SU-DHL-6 (cell line): ENCODE data around the gene HUS1.

Source experiments
- H2AFZ ChIP-seq: fragments of 200-600 bp; sonication (generic); 2 replicates; pipeline ENCODE4 v1.6.1; 2014; ENCODE audit warnings: low read depth, mild to moderate bottlenecking, moderate library complexity, mixed read lengths, antibody characterized with exemption, low read length; ENCODE audit not compliant: severe bottlenecking
- H3F3A ChIP-seq: fragments of 200-600 bp; shearing (Covaris generic); 2 replicates; pipeline ENCODE4 v1.6.0; 2016; ENCODE audit warnings: antibody characterized with exemption, mild to moderate bottlenecking; ENCODE audit not compliant: insufficient read depth
- H3K27ac ChIP-seq: fragments of 200-600 bp; sonication (generic); 2 replicates; pipeline ENCODE4 v1.5.1; 2016; ENCODE audit warnings: low read depth, mild to moderate bottlenecking, low read length, moderate library complexity, mixed read lengths
- H3K27me3 ChIP-seq: fragments of 200-600 bp; sonication (generic), shearing (Covaris generic); 2 replicates; pipeline ENCODE4 v1.6.0; 2014; ENCODE audit warnings: mild to moderate bottlenecking, low read length
- H3K36me3 ChIP-seq: fragments of 200-600 bp; sonication (generic); 2 replicates; pipeline ENCODE4 v1.6.1; 2014; ENCODE audit warnings: mild to moderate bottlenecking, low read length, mixed read lengths
- H3K4me2 ChIP-seq: fragments of 300-600, 200-600 bp; shearing (Covaris generic), sonication (generic); 2 replicates; pipeline ENCODE4 v1.6.0; 2014; ENCODE audit warnings: low read length, low read depth, mild to moderate bottlenecking; ENCODE audit not compliant: poor library complexity, severe bottlenecking
- H3K4me3 ChIP-seq: fragments of 200-600 bp; sonication (generic); 2 replicates; pipeline ENCODE4 v1.5.1; 2014; ENCODE audit warnings: antibody characterized with exemption, low read length, mild to moderate bottlenecking, mixed read lengths; ENCODE audit not compliant: insufficient read depth, poor library complexity, severe bottlenecking
- H3K79me2 ChIP-seq: fragments of 200-600 bp; sonication (generic); 2 replicates; pipeline ENCODE4 v1.6.1; 2014; ENCODE audit warnings: mild to moderate bottlenecking, low read length, moderate library complexity; ENCODE audit not compliant: insufficient read depth
- H3K9ac ChIP-seq: fragments of 200-600 bp; sonication (generic); 2 replicates; pipeline ENCODE4 v1.7.0; 2014; ENCODE audit warnings: mild to moderate bottlenecking, low read length
- H3K9me2 ChIP-seq: fragments of 200-600 bp; sonication (generic); replicated peaks from 2 replicates; pipeline ENCODE4 v1.6.1; 2014; ENCODE audit warnings: low read length; ENCODE audit not compliant: insufficient read depth
- H3K9me3 ChIP-seq: fragments of 200-600 bp; sonication (generic); 2 replicates; pipeline ENCODE4 v1.6.1; 2014; ENCODE audit warnings: low read length, mixed read lengths; ENCODE audit not compliant: insufficient read depth
- H4K20me1 ChIP-seq: fragments of 200-600 bp; sonication (generic); 2 replicates; pipeline ENCODE4 v1.6.1; 2014; ENCODE audit warnings: low read depth, mild to moderate bottlenecking, antibody characterized with exemption, low read length, moderate library complexity, mixed read lengths
- CTCF ChIP-seq: fragments of 200-600 bp; sonication (generic); IDR thresholded peaks from one replicate; pipeline ENCODE4 v1.5.1; 2017; ENCODE audit warnings: antibody characterized with exemption, mild to moderate bottlenecking, low read length, moderate library complexity; ENCODE audit not compliant: insufficient read depth, poor library complexity, severe bottlenecking
- EZH2phosphoT487 ChIP-seq: fragments of 200-600 bp; sonication (generic), shearing (Covaris generic); conservative IDR thresholded peaks from 2 replicates; pipeline ENCODE4 v1.6.1; 2018; ENCODE audit warnings: mild to moderate bottlenecking, antibody characterized with exemption, low read length, moderate library complexity, mixed read lengths

The HUS1 gene

GRCh38 chr7:47962262-47962661, 17.2 kb downstream of the HUS1 start:
- Histone ChIP-seq H4K20me1 (no peaks in the 10 kb centered on the region), H3K27ac (no peak overlapping the region), H3K9me2 (no peaks in the 10 kb centered on the region), H3K9me3 (no peaks in the 10 kb centered on the region), H3K27me3 (no peaks in the 10 kb centered on the region), H3K9ac (no peak overlapping the region), H3F3A (no peaks in the 10 kb centered on the region), H2AFZ (no peak overlapping the region), H3K79me2 (no peaks in the 10 kb centered on the region), H3K4me3 (no peak overlapping the region), H3K4me2 (no peak overlapping the region), H3K36me3 (peaks cover 36% of the 10 kb centered on the region)
- no peak for TF ChIP-seq CTCF
- no peak for TF ChIP-seq EZH2phosphoT487

GRCh38 chr7:47957156-47957555, 22.3 kb downstream of the HUS1 start:
- Histone ChIP-seq H3K36me3 (peaks cover 34% of the 10 kb centered on the region), H3K4me3 (no peak overlapping the region), H2AFZ (no peak overlapping the region), H3K27me3 (no peaks in the 10 kb centered on the region), H3K79me2 (no peaks in the 10 kb centered on the region), H3K9me2 (no peaks in the 10 kb centered on the region), H4K20me1 (no peaks in the 10 kb centered on the region), H3F3A (no peaks in the 10 kb centered on the region; the same call in 1 of the 2 replicates), H3K9me3 (no peaks in the 10 kb centered on the region), H3K4me2 (no peak overlapping the region), H3K9ac (no peak overlapping the region), H3K27ac (no peak overlapping the region)
- no peak for TF ChIP-seq EZH2phosphoT487
- TF ChIP-seq CTCF, result no peak

- TF ChIP-seq CTCF (no peak), EZH2phosphoT487 (no peak)
- H3K36me3 ChIP-seq, result peaks cover 29% of the 10 kb centered on the region
Observed at GRCh38 chr7:47956220-47956619, 23.2 kb downstream of the HUS1 start.

More at GRCh38 chr7:47956220-47956619, 23.2 kb downstream of the HUS1 start:
- Histone ChIP-seq H3K4me2 (no peak overlapping the region), H3K9me2 (no peaks in the 10 kb centered on the region), H4K20me1 (no peaks in the 10 kb centered on the region), H3K79me2 (no peaks in the 10 kb centered on the region), H3K27ac (no peak overlapping the region), H3F3A (no peaks in the 10 kb centered on the region; the same call in 1 of the 2 replicates), H3K4me3 (no peak overlapping the region), H3K9ac (no peak overlapping the region), H3K9me3 (no peaks in the 10 kb centered on the region), H2AFZ (no peak overlapping the region), H3K27me3 (no peaks in the 10 kb centered on the region)
